Measurements from ENCODE around the gene STARD7. TPM values are rescaled to one million over a fixed set of nuclear protein-coding genes. Genes with fewer than 3 reads are reported as not detected.

STARD7 gene
- total RNA-seq, 2 donors from 2014 or later: 145 to 159 TPM

DNA sequence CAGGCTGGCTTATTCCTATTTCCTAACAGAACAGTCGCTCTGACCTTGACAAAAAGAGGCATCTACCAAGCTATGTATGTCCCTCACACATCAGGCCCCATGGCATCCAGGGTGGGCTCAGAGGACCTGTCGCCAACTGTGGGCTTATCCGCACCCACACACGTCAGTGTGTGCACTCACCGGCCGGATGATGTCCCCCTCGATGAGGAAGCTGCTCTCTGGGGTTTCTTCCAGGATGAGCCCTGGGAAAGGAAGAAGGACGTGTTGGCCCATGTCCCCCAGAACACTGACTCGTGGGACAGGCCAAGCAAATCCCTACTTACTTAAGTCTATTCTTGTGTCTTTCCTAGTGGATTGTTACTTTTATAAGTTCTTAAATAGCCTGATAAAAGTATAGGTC, 73.5 kb downstream of the STARD7 start:
- no peaks in the 10 kb centered on the region for H3K9me3 Mint-ChIP-seq
- no peak for DNase-seq
- Histone ChIP-seq H3K4me3 (ENCODE audit: low read length) (no peak overlapping the region), H3K4me1 (ENCODE audit: control insufficient read depth, insufficient read depth, low read length) (no peaks in the 10 kb centered on the region), H3K9ac (ENCODE audit: extremely low read depth, low read length, poor library complexity, severe bottlenecking) (no peak overlapping the region), H3K27ac (ENCODE audit: low read depth, low read length) (no peak overlapping the region), H3K9me3 (ENCODE audit: control insufficient read depth, low read length) (no peaks in the 10 kb centered on the region), H3K36me3 (ENCODE audit: control insufficient read depth, insufficient read depth, low read length) (no peaks in the 10 kb centered on the region), H3K27me3 (ENCODE audit: control insufficient read depth, insufficient read depth, low read length, poor library complexity, severe bottlenecking) (peaks cover 3% of the 10 kb centered on the region)
- no peak overlapping the region for H3K27ac Mint-ChIP-seq
- H3K4me3 Mint-ChIP-seq: no peak overlapping the region
- peaks cover 2% of the 10 kb centered on the region for H3K4me1 Mint-ChIP-seq
- 85 to 100% methylated on average over 2 to 9 of the region's 9 CpGs for WGBS, 2 experiments (ENCODE audit: insufficient coverage in 1 of 2, insufficient read length in 1 of 2)
- TF ChIP-seq, protein P1, sequence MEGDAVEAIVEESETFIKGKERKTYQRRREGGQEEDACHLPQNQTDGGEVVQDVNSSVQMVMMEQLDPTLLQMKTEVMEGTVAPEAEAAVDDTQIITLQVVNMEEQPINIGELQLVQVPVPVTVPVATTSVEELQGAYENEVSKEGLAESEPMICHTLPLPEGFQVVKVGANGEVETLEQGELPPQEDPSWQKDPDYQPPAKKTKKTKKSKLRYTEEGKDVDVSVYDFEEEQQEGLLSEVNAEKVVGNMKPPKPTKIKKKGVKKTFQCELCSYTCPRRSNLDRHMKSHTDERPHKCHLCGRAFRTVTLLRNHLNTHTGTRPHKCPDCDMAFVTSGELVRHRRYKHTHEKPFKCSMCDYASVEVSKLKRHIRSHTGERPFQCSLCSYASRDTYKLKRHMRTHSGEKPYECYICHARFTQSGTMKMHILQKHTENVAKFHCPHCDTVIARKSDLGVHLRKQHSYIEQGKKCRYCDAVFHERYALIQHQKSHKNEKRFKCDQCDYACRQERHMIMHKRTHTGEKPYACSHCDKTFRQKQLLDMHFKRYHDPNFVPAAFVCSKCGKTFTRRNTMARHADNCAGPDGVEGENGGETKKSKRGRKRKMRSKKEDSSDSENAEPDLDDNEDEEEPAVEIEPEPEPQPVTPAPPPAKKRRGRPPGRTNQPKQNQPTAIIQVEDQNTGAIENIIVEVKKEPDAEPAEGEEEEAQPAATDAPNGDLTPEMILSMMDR (conservative IDR thresholded peaks at IDR 0.05): no peak
- no peaks in the 10 kb centered on the region for H3K36me3 Mint-ChIP-seq (ENCODE audit: low read depth)
- peaks cover 23% of the 10 kb centered on the region for H3K27me3 Mint-ChIP-seq (ENCODE audit: insufficient read depth)

Other genes starting within 250 kb of the STARD7 start
- gene ANKRD36C, start 217.0 kb downstream of the STARD7 start, total RNA-seq: 10 to 100 TPM; 21.1 to 32.2 TPM
- gene GPAT2, start 173.9 kb downstream of the STARD7 start, total RNA-seq: under 1 TPM in 1 of 2 donors, not detected in 1; 0.33 TPM
- gene ADRA2B, start 92.3 kb downstream of the STARD7 start, total RNA-seq: 1 to 10 TPM; 2.4 to 3.8 TPM
- not detected for gene ASTL, start 70.3 kb downstream of the STARD7 start, total RNA-seq
- 1 to 10 TPM; 1.6 to 2.2 TPM for gene DUSP2, start 63.4 kb downstream of the STARD7 start, total RNA-seq
- 10 to 100 TPM; 27.0 to 28.3 TPM for gene TMEM127, start 57.2 kb upstream of the STARD7 start, total RNA-seq
- gene CIAO1, start 57.4 kb upstream of the STARD7 start, total RNA-seq: 10 to 100 TPM; 65.4 to 66.2 TPM
- gene SNRNP200, start 96.7 kb upstream of the STARD7 start, total RNA-seq: 100 to 1,000 TPM; 190 to 211 TPM
- gene ITPRIPL1, start 116.5 kb upstream of the STARD7 start, total RNA-seq: 1 to 10 TPM; 6.8 to 8.0 TPM
- 10 to 100 TPM; 35.0 to 49.5 TPM for gene NCAPH, start 126.9 kb upstream of the STARD7 start, total RNA-seq

Data from endodermal cell (in vitro differentiated cells).